HPDE6-E6E7 (cell line): Measurements from ENCODE around the gene CCDC122.

ENCODE experiments used
- DNase-seq: peaks from one replicate; pipeline ENCODE4 v3.0.0; 2011; ENCODE audit warnings: missing footprints; ENCODE audit errors: extremely low spot score

Gene CCDC122

DNA sequence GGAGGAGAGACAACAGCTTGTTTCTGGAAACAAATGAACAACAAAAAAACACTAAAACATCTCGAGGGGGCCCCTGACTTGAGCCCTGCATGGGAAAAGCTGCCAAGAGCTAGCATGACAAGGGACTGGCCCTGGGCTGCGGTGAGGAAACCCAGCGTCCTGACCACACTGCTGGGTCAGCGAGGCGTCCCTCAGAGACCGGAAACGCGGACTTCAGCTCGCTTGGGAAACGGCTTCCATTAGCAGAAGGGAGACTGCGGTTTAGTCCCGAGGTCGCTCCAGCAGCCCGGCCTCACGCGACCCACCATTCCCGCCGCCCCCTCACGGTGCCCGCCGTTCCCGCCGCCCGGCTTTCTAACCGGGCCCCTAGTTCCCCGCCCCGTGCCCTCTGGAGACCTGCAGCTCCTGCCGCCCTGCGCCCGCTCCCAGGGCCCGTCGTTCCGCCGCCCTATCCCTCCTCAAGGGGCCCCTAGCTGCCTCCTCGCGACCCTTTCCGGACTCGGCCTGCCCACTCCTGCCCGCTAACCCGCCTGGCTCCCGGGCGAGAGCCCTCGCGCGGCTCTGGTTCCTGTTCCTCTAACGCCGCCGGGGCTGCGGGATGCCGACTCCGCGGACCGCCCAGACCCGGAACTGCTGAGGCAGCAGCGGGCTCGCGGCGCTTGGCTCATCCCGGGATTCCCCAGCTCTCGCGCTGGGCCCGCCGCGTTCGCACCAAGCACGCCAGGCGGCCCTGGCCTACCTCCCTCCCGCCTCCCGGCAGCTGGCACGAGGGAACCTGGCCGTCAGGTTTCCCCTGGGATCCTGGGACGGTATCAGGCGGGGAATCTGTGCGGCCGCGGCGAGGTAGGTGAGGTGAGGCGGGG, at the start of gene CCDC122:
CCDC122 (minus strand) TSS at position 849 of the 863 bp plus-strand sequence. CDS start 10,364 bp downstream, outside the sequence.
- peak; percentile 52 for DNase-seq

DNA sequence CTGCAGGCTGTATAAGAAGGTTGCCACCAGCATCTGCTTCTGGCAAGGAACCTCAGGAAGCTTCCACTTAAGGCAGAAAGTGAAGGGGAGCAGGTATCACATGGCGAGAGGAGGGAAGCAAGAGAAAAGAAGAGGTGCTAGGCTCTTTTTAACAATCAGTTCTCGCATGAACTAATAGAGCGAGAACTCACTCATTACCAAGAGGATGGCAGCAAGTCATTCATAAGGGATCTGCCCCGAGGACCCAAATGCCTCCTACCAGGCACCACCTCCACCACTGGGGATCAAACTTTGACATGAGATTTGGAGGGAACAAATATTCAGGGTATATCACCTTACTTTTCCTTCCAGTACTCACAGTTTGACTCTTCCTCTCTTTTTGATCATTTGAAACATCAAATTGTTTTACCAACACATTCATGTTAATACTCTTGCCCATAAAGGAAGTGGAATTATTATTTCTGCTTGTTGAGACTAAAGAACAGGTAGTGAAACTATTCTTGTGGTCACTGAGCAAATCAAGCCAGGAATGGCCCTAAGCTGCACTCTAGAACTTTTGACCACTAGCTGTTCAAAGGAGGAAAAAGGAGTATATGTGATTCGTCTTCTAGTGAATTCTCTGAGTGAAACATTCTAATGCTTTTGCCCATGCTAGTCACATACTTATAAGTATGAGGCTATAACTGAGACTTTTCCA, 45.2 kb upstream of the CCDC122 start:
- no peak for DNase-seq

GRCh38 chr13:43920965-43921674, 41.6 kb upstream of the CCDC122 start:
- no peak for DNase-seq

DNA sequence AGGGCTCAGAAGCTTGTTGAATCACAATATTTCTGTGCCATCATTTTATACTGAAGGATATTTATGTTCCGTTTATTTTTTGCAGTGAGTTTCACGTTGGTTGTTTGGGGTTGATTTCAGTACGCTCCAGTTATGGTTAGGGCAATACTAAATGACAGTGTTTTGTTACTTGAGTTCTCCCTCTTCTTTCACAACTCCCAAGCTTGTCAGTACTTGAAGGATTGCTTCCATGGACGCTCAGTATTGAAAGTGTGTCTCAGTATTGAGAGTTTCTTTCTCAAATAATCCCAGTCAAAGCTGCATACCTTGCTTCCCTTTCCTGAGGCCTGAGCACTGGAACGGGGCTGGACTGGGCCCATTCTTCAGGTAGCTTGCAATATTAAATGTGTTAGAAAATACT, 39.1 kb upstream of the CCDC122 start:
- DNase-seq, result no peak

GRCh38 chr13:43916828-43917227, 37.3 kb upstream of the CCDC122 start:
- no peak for DNase-seq

DNA sequence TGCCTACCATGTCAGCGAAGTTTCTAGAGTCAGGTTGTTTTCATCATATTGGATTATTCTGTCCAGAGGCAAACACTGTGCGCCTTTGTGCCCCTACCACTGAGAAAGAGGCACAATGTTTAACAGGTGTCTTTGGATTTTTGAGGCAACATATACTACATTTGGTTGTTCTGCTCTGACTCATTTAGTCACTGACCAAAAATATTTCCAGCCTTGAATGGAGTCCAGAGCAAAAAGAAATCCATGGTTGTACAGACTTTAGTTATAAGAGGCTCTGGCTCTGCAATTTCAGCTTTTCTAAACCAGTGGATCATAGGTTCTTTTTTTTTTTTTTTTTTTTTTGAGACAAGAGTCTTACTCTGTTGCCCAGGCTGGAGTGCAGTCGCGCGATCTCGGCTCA, 35.9 kb upstream of the CCDC122 start:
- DNase-seq, result no peak

DNA sequence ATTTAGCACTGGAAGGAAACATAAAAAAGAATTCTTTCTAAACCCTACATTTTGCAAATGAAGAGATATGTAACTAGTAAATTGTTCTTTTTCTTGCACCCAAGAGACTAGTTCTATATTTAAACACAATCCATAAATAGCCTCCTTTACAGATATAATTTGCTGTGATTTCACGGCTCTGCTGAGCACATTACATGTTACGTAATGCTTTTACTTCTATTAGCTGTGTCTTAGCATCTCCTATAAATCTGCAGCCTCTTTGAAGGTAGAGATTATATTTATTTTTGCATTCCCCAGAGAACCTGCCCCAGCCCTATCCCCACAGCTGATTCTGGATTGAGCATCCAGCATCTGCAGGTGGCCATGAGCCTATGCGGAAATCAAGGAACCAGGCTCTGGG, 32.3 kb upstream of the CCDC122 start:
- DNase-seq, result no peak

- no peak for DNase-seq
Observed at GRCh38 chr13:43911278-43911677, 31.7 kb upstream of the CCDC122 start.

DNA sequence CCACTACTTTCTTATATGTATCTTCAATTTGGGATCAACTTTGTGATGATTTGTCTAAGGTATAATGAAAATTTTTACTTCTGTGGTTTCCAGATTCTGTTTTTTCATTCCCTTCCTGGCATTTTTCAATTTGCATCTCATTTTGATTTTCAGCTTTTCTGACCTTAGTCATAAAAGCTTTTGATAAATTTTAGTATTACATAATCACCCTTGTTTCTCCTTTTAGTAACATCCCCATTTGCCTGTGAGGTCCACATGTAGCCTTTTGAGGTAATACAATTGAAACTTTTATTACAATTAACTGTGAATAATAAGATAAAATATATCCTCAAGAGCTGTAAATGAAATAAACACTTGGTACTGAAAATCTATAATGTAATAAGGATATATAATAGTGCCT, 31.3 kb upstream of the CCDC122 start:
- DNase-seq, result no peak

DNA sequence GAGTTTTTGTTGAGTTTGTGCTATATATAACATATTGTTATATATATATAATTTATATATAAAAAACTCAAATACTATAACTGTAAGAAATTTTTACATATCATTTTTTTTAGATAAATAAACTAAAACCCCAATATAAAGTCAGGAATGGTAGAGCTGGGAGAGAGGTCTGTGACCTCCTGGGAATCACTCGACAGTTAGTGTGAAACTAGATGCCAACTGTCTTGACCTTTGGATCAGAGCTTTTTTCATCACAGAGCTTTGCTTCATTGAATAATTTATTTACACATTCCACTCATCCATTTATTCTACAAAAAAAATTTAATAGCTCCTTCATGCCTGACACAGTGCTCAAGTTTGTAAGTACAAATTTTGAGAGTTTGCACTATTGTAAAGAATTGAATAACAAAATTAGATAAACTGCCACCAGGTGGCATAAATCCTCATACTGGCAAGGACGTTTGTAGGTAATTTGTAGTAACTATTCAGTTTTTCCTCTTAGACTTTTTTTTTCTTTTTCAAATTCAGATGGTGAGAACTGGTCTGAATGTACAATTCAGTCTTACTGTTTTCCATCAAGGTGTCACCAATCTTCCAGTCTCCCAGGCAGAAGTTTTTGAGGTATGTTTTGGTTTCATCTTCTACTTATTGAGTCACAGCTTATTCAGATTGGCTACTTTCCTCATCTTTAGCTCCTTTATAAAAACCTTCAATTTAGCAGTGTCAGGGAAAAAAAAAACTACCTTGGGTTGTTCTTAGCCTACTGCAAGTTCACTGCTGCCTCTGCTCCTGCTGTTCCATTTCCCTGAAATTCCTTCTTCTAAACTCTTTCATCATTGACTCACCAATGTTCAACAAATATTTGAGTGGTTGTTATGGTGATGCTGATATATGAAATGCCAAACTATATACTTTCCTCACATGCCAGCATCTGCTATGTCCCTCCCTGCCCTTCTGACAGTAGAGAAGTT, 28.9 kb upstream of the CCDC122 start:
- DNase-seq, result no peak

DNA sequence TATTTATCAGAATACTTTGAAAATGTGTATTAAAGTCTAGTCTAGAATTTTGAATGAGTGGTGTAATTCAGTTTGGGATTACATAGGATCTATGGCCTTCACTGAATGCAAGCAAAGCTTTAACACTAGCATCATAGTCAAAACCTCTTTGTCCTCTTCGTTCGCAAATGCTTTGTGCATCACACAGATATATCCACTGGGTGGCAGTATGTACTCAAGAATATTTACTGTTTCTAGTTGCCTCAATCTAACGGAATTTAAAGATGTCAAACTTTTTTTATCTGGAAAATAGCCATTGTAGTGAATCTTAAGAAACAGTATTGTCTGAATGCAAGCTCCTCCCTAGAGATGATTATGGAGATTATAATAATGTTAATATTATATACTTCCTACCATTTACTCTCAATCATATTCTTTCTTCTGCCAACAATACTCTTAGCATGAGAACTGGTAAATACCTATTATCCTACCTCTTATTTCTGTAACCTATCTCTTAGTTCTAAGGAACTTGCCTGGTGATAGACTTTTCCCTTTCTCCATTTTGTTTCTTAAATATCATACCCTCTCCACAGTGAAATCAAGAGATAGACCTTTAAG, 26.0 kb upstream of the CCDC122 start:
- no peak for DNase-seq

DNA sequence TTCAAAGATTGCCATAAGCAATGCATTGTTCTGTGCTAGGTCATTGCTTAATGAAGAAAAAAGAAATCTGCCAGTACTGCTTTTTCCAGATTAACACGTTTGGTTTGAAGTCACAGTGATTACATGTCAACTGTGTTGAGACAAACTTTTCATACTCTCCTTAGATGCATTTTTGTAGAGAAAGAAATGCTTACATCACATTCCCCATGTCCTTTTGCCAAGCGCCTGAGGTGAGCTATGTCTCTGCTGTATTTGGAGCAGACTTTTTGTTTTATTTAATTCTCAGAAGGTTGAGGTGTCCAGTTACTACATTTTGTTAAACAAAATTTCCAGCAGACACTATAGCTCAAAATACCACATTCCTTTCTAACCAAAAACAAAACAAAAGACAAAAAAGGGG, 16.4 kb upstream of the CCDC122 start:
- DNase-seq, result no peak

- DNase-seq, result no peak
Observed at GRCh38 chr13:43894438-43894837, 14.9 kb upstream of the CCDC122 start.

DNA sequence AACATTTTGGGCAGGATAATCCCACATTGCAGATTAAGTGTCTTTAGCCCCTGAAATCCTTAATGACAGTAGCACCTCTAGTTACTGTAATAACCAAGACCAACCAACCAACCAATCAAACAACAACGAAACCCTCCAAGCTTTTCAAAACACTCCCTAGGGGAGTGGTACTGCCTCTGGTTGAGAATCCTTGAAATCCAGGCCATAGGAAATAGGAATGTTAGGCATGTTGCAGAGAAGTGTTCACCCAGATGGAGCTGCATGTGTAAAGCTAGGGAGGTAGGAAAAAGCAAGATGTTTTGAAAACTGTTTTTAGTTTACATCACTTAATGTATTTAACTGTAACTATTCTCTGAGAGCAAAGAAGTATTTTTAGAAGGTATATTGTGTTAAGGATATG, 4.7 kb upstream of the CCDC122 start:
- no peak for DNase-seq

GRCh38 chr13:43883631-43884030, 4.1 kb upstream of the CCDC122 start:
- no peak for DNase-seq

- DNase-seq, result no peak
Observed at GRCh38 chr13:43881580-43881979, 2.0 kb upstream of the CCDC122 start.

DNA sequence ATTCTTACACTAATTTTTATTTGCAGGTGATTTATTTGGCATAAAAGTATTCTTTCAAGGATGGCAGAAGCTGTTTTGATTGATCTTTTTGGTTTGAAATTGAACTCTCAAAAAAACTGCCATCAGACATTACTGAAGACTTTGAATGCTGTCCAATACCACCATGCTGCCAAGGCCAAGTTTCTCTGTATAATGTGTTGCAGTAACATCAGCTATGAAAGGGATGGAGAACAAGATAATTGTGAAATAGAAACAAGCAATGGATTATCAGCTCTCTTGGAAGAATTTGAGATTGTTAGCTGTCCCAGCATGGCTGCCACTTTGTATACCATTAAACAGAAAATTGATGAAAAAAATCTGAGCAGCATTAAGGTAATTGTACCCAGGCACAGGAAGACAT, 1.4 kb upstream of the CCDC122 start:
- no peak for DNase-seq

DNA sequence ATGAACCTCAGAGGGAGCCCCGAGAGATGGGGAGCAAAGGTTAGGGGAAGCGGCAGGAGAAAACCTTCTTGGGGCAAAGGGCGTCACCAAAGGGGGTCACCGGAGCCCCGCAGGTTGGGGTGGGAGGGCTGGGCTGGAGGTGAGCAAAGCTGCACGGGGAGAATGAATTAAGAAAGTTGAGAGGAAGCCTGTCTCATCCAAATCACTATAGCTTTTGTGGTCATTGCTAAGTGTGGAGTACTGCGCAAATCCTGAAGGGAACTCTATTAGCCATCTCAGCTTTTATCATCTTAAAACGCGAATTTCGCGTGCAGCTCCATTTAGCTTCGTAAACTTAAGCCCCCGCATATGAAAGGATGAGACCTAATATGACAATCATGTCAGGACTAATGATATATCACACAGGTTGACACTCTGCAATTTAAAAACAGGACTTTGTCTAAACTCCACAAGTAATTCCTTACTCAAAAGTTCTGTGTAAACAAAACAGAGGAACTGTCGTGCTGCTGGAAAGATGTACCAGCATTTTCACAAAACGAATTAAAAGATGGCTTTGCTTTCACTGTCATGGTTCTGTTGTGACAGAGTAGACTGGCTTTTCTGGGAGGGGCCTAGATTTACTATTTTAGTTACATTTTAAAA, 795 bp upstream of the CCDC122 start:
- DNase-seq, result no peak

DNA sequence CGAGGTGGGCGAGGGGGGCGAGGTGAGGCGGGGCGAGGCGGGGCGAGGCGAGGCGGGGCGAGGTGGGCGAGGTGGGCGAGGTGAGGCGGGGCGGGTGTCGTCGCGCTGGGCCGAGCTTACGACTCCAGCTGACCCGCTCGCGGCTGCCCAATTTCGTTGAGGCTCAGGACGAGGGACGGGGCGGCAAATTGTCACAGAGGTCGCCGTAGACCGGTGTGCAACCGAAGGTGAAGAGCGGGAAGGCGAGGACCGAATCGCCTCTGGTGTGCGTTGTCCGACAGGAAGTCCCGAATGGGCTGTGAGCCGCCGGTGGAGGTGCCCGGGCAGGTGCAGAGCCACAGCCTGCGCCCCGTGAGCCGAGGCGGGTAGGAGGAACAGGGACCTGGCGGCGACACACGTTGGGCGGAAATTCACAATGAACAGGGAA, 228 bp upstream of the CCDC122 start, which contains the start of gene LACC1:
LACC1 (plus strand) TSS at position 150 of the 427 bp plus-strand sequence. CDS start 1,082 bp downstream, outside the sequence.
- peak; percentile 0 for DNase-seq

GRCh38 chr13:43877766-43878165, 1.8 kb downstream of the CCDC122 start:
- no peak for DNase-seq
